ENCODE results near the gene KRT6C.
"Not testable (repeated sequence)": the region's sequence is repeated elsewhere in the genome, so short reads cannot be mapped to it uniquely, and the experiment has no call there.

Gene KRT6C

GRCh38 chr12:52455821-52456220, 17.8 kb downstream of the KRT6C start:
- intact Hi-C loops (cut with micrococcal nuclease): no loop called here
- no peaks in the 10 kb centered on the region for H3K36me3 Mint-ChIP-seq (ENCODE audit: low read depth)
- H3K27me3 Mint-ChIP-seq: peaks cover 1% of the 10 kb centered on the region
- H3K27ac Mint-ChIP-seq: no peak overlapping the region
- no peaks in the 10 kb centered on the region for H3K9me3 Mint-ChIP-seq
- no peaks in the 10 kb centered on the region for H3K4me1 Mint-ChIP-seq (ENCODE audit: low read depth)
- no peak overlapping the region for H3K4me3 Mint-ChIP-seq

DNA sequence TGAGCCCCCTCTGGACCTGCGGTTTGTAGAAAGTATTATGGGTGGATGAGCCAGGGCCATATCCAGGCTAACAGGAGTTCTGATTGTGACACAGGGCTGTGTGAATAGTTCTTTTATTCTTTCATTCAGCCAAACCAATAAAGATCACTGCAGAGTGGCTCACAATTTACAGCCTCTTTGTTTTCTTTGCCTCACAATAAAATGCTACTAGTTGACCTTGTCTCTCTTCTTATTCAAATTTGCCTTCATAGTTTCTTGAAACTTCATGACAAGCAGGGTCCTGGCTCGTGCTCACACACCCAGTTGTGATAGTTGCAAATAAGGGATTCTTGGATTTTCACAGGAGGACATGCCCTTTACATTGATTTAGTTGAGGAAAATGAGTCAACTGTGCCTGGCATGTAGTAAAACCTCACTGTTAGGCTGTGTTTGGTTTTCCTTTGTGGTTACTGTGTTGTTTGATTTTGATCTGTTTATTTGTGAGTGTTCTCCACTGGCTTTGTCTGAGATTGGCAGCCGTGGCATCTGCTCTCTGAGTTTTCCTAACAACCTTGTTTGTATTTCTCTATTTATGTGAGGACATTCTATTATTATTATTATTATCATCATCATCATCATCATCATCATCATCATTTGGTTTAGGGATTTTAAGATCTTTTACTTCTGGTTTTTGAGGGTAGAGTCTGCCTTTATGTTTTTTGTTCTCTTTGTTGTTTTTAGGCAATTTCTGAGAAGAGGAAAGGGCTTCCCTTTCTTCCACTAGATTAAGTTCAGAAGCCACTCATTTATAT, 19.0 kb downstream of the KRT6C start:
- Mint-ChIP-seq H3K27me3 (peaks cover 3% of the 10 kb centered on the region), H3K4me3 (no peak overlapping the region), H3K36me3 (ENCODE audit: low read depth) (no peaks in the 10 kb centered on the region), H3K9me3 (no peaks in the 10 kb centered on the region), H3K4me1 (ENCODE audit: low read depth) (no peaks in the 10 kb centered on the region), H3K27ac (no peak overlapping the region)
- intact Hi-C loops (cut with micrococcal nuclease): no loop called here

DNA sequence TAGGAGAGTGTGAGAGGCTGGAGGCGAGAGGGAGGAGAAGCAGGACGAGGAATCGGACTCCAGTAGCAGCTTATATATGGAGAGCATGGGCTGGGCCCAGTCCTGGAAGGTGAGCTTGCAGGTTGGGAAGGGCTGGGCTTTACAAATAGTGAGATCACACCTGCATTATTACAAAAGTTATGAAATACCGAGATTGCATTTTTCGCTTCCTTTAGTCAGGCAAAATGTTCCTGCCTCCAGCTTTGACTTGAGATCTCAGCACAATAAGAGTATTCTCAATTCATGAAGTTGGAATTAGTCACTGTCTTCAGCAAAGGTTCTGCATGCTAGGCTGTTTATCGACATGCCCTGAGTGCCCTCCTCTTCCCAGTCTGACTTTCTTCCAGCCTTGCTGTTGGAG, 21.5 kb downstream of the KRT6C start, which contains the start of gene KRT6B:
Gene KRT6B (minus strand): TSS at position 46 of the 400 bp plus-strand sequence. CDS start 68 bp downstream, outside the sequence.
- Mint-ChIP-seq H3K36me3 (ENCODE audit: low read depth) (no peaks in the 10 kb centered on the region), H3K4me1 (ENCODE audit: low read depth) (no peaks in the 10 kb centered on the region), H3K27me3 (peaks cover 5% of the 10 kb centered on the region), H3K9me3 (no peaks in the 10 kb centered on the region), H3K4me3 (no peak within 1 kb of the TSS), H3K27ac (no peak within 1 kb of the TSS)
- intact Hi-C loops (cut with micrococcal nuclease): no loop called here

- Mint-ChIP-seq H3K36me3 (ENCODE audit: low read depth) (no peaks in the 10 kb centered on the region), H3K4me3 (no peak overlapping the region), H3K27ac (no peak overlapping the region), H3K9me3 (no peaks in the 10 kb centered on the region), H3K27me3 (peaks cover 11% of the 10 kb centered on the region), H3K4me1 (ENCODE audit: low read depth) (no peaks in the 10 kb centered on the region)
- intact Hi-C loops (cut with micrococcal nuclease): no loop called here
Measured at GRCh38 chr12:52448228-52448627, 25.4 kb downstream of the KRT6C start.

DNA sequence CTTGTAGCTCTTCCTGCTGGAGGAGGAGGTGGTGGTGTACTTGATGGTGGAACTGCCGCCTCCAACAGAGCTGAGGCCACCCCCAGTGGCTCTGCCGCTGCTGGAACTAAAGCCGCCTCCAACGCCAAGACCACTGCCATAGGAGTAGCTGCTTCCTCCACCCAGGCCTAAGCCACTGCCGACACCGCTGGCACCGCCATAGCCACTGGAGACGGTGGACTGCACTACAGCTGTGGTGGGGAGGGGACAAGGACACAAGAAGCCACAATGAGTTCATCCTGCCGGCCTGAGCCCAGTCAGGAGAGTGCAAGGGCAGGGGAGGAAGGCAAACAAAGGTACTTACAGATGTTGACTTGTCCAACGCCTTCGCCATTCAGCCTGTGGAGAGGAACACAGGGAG, 26.4 kb downstream of the KRT6C start:
- H3K27ac Mint-ChIP-seq; H3K36me3 Mint-ChIP-seq (ENCODE audit: low read depth); H3K4me1 Mint-ChIP-seq (ENCODE audit: low read depth); H3K9me3 Mint-ChIP-seq; intact Hi-C loops (cut with micrococcal nuclease); H3K4me3 Mint-ChIP-seq: not testable (repeated sequence)
- peaks cover 18% of the 10 kb centered on the region for H3K27me3 Mint-ChIP-seq

DNA sequence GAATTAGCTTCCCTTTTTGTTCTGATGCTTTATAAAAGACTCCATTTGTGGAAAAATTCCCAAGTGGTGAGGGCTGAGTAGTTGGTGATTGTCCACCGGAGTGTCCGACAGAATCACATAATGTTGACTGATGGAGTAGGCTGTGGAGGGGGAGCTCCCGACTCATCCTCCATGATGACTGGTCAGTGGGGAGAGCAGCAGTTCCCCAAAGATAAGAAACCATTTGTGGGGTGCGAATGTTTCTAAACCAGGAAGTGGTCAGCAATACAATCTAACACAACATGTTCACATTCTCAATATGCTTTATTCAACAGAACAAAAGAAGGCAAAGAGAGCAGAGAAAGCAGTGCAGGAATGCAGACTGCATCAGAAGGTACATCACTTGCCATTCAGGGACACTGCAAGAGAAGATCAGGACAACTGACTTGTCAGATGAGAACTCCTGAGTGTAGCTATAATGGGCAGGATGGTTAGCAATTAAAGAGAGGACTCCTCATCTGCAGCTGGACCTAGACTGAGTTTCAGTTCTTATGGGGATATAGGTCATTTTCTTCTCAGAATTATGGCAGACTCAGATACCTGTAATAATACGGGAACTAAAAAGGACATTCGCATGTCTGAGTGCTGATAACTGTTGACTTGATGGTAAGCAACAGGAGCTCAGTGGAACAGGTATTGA, 27.1 kb downstream of the KRT6C start:
- Mint-ChIP-seq H3K9me3 (no peaks in the 10 kb centered on the region), H3K27me3 (peaks cover 22% of the 10 kb centered on the region), H3K4me1 (ENCODE audit: low read depth) (no peaks in the 10 kb centered on the region), H3K4me3 (no peak overlapping the region), H3K36me3 (ENCODE audit: low read depth) (no peaks in the 10 kb centered on the region), H3K27ac (no peak overlapping the region)
- intact Hi-C loops (cut with micrococcal nuclease): no loop called here

GRCh38 chr12:52445876-52446275, 27.7 kb downstream of the KRT6C start:
- Mint-ChIP-seq H3K9me3 (no peaks in the 10 kb centered on the region), H3K36me3 (ENCODE audit: low read depth) (no peaks in the 10 kb centered on the region), H3K27me3 (peaks cover 22% of the 10 kb centered on the region), H3K27ac (no peak overlapping the region), H3K4me1 (ENCODE audit: low read depth) (no peaks in the 10 kb centered on the region), H3K4me3 (no peak overlapping the region)
- intact Hi-C loops (cut with micrococcal nuclease): no loop called here

GRCh38 chr12:52444647-52445595, 28.7 kb downstream of the KRT6C start:
- Mint-ChIP-seq H3K4me3 (no peak overlapping the region), H3K4me1 (ENCODE audit: low read depth) (no peaks in the 10 kb centered on the region), H3K27ac (no peak overlapping the region), H3K27me3 (peaks cover 22% of the 10 kb centered on the region), H3K36me3 (ENCODE audit: low read depth) (no peaks in the 10 kb centered on the region), H3K9me3 (no peaks in the 10 kb centered on the region)
- intact Hi-C loops (cut with micrococcal nuclease): no loop called here

DNA sequence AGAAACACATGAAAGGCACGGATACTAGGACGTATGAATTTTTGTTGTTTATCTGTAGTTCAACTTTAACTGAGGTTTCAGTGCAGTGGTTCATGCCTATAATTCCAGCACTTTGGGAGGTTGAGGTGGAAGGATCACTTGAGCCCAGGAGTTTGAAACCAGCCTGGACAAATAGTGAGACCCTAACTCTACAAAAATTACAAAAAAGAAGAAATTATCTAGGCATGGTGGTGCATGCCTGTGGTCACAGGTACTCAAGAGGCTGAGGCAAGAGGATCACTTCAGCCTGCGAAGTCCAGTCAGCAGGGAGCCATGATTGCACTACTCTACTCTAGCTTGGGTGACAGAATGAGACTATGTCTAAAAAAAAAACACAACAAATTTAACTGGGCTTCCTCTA, 29.6 kb downstream of the KRT6C start:
- no peaks in the 10 kb centered on the region for H3K9me3 Mint-ChIP-seq
- no peak overlapping the region for H3K27ac Mint-ChIP-seq
- H3K36me3 Mint-ChIP-seq (ENCODE audit: low read depth): no peaks in the 10 kb centered on the region
- peaks cover 18% of the 10 kb centered on the region for H3K27me3 Mint-ChIP-seq
- intact Hi-C loops (cut with micrococcal nuclease): no loop called here
- no peaks in the 10 kb centered on the region for H3K4me1 Mint-ChIP-seq (ENCODE audit: low read depth)
- H3K4me3 Mint-ChIP-seq: no peak overlapping the region

GRCh38 chr12:52442600-52443061, 31.0 kb downstream of the KRT6C start:
- no peaks in the 10 kb centered on the region for H3K4me1 Mint-ChIP-seq (ENCODE audit: low read depth)
- H3K36me3 Mint-ChIP-seq (ENCODE audit: low read depth): no peaks in the 10 kb centered on the region
- no peak overlapping the region for H3K4me3 Mint-ChIP-seq
- no peak overlapping the region for H3K27ac Mint-ChIP-seq
- peaks cover 18% of the 10 kb centered on the region for H3K27me3 Mint-ChIP-seq
- intact Hi-C loops (cut with micrococcal nuclease): no loop called here
- H3K9me3 Mint-ChIP-seq: no peaks in the 10 kb centered on the region

DNA sequence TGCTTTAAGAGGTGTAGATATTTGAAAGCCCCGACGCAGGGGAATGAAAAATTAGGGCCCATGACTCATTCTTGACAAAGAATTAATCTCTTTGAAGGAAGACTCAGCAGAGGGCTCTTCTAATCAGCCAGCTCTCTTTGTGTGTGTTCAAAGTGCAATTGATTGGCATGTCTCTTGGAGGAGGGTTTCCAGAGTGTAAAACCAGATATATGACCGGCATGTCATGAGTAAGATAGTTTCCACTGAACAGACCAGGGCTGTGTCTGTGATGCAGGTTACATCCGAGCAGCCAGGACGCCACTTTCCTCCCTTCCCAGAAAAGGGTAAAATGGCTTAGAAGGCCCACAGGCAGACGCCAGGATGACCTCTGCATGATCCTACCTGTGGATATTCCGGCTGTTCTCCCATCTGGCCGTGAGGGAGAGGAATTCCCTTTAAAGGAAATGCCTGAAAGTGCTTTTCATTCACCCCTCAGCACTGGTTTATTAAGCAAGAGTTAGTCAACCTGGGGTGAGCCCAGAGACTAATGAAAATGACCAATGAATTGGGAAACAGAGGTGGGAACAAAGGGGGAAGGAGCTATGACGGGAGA, 32.2 kb downstream of the KRT6C start:
- Mint-ChIP-seq H3K4me3 (no peak overlapping the region), H3K27me3 (peaks cover 19% of the 10 kb centered on the region), H3K27ac (no peak overlapping the region), H3K36me3 (ENCODE audit: low read depth) (no peaks in the 10 kb centered on the region), H3K9me3 (no peaks in the 10 kb centered on the region), H3K4me1 (ENCODE audit: low read depth) (no peaks in the 10 kb centered on the region)
- intact Hi-C loops (cut with micrococcal nuclease): no loop called here

GRCh38 chr12:52440821-52441319, 32.7 kb downstream of the KRT6C start:
- H3K27me3 Mint-ChIP-seq: peaks cover 17% of the 10 kb centered on the region
- no peak overlapping the region for H3K27ac Mint-ChIP-seq
- no peaks in the 10 kb centered on the region for H3K36me3 Mint-ChIP-seq (ENCODE audit: low read depth)
- no peaks in the 10 kb centered on the region for H3K4me1 Mint-ChIP-seq (ENCODE audit: low read depth)
- H3K4me3 Mint-ChIP-seq: no peak overlapping the region
- intact Hi-C loops (cut with micrococcal nuclease): no loop called here
- H3K9me3 Mint-ChIP-seq: no peaks in the 10 kb centered on the region

DNA sequence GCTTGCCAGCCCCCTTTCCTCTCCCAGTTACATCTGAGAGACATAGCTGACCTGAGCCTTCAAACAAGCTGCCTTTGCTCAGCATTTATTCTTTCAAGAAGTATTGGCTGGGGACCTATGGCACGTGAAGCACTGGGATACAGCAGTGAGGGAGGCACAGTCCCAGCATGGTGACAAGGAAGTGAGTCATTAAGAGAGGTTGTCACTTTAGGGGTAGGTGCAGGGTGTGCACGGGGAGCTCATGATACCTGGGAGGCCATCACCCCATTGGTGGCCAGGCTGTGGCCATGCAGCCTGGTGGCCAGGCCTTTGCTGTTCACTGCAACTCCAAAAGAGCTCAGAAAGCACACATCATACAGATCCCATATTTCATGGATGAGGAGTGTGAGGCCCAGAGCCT, 33.8 kb downstream of the KRT6C start:
- H3K27me3 Mint-ChIP-seq: peaks cover 17% of the 10 kb centered on the region
- no peaks in the 10 kb centered on the region for H3K36me3 Mint-ChIP-seq (ENCODE audit: low read depth)
- intact Hi-C loops (cut with micrococcal nuclease): no loop called here
- H3K4me1 Mint-ChIP-seq (ENCODE audit: low read depth): no peaks in the 10 kb centered on the region
- no peaks in the 10 kb centered on the region for H3K9me3 Mint-ChIP-seq
- no peak overlapping the region for H3K27ac Mint-ChIP-seq
- no peak overlapping the region for H3K4me3 Mint-ChIP-seq

Data from dendritic cell treated with granulocyte-macrophage colony-stimulating factor and Interleukin-4, amounts not matched to agents 40 ng/mL and 50 ng/mL, for 4 days (primary cell).